AG08395 (cell line): Measurements from ENCODE around the gene DAPK1.
A peak's percentile ranks its signal among the peaks of the same experiment; 100 is the strongest.

Source experiments
- DNase-seq: peaks from one replicate; pipeline ENCODE4 v3.0.0; 2012; ENCODE audit warnings: mixed read lengths, low spot score

The DAPK1 gene

GRCh38 chr9:87668722-87669121 is 171.1 kb downstream of the DAPK1 start:
- no peak for DNase-seq

GRCh38 chr9:87670572-87671264 is 173.1 kb downstream of the DAPK1 start:
- DNase-seq: no peak

- no peak for DNase-seq
Measured at GRCh38 chr9:87671478-87671877, 173.8 kb downstream of the DAPK1 start.

GRCh38 chr9:87671925-87672324 is 174.3 kb downstream of the DAPK1 start:
- DNase-seq: no peak

GRCh38 chr9:87672586-87672985 is 174.9 kb downstream of the DAPK1 start:
- no peak for DNase-seq

GRCh38 chr9:87673446-87674120 is 175.9 kb downstream of the DAPK1 start:
- no peak for DNase-seq

- no peak for DNase-seq
Measured at GRCh38 chr9:87674565-87675299, 177.1 kb downstream of the DAPK1 start.

GRCh38 chr9:87675906-87676515 is 178.3 kb downstream of the DAPK1 start:
- no peak for DNase-seq

- peak; percentile 31 for DNase-seq
Measured at GRCh38 chr9:87676976-87677775, 179.5 kb downstream of the DAPK1 start.

GRCh38 chr9:87677776-87678587 is 180.3 kb downstream of the DAPK1 start:
- no peak for DNase-seq

GRCh38 chr9:87678650-87679355 is 181.1 kb downstream of the DAPK1 start:
- DNase-seq: peak; percentile 83

- DNase-seq: no peak
Measured at GRCh38 chr9:87681271-87682061, 183.8 kb downstream of the DAPK1 start.

GRCh38 chr9:87682085-87682484 is 184.4 kb downstream of the DAPK1 start:
- DNase-seq: no peak

GRCh38 chr9:87682618-87683017 is 185.0 kb downstream of the DAPK1 start:
- no peak for DNase-seq

- no peak for DNase-seq
Measured at GRCh38 chr9:87683751-87684626, 186.3 kb downstream of the DAPK1 start.

GRCh38 chr9:87684627-87685219 is 187.1 kb downstream of the DAPK1 start:
- DNase-seq: peak; percentile 70

GRCh38 chr9:87685441-87685840 is 187.8 kb downstream of the DAPK1 start:
- DNase-seq: no peak
